CD4-positive, alpha-beta T cell (primary cell): Measurements from ENCODE around the gene TEX19. TPM values are rescaled to one million over a fixed set of nuclear protein-coding genes. Genes with fewer than 3 reads are reported as not detected.

Source experiments
- ATAC-seq: fragments of 200-7000 bp; cut with Tn5 transposase; one replicate; pipeline ENCODE4 v1.10.0; 2022; ENCODE audit warnings: mild to moderate bottlenecking; ENCODE audit not compliant: poor library complexity
- CTCF ChIA-PET: fragments of 350-600 bp; sonication (Branson Sonifier 250); formaldehyde crosslinking; loops from one replicate; lab custom pipeline; 2021; ENCODE audit warnings: antibody characterized with exemption, inconsistent platforms; lab: Charles Lee
- POLR2A ChIA-PET: fragments of 350-600 bp; sonication (Branson Sonifier 250); formaldehyde crosslinking; loops from one replicate; lab custom pipeline; 2021; ENCODE audit warnings: antibody characterized with exemption, inconsistent platforms; lab: Charles Lee
- DNase-seq, 14 experiments: peaks; one replicate each; pipeline ENCODE4 v3.0.0-alpha.2; 2013 to 2020; ENCODE audit warnings: mixed read lengths in 2 of 14
- H3K27ac ChIP-seq, 2 donors: one replicate each; pipeline versions ENCODE4 v1.5.1 to v1.7.0; 2013; ENCODE audit warnings: low read length in 2 of 2, low read depth in 1 of 2, mild to moderate bottlenecking in 1 of 2
- H3K27me3 ChIP-seq, 2 experiments: 1 replicate in 1 of 2; 2 replicates in 1 of 2; pipeline versions ENCODE4 v1.6.1 to v1.7.0; 2013; ENCODE audit warnings: low read length in 2 of 2, control low read depth in 1 of 2, mild to moderate bottlenecking in 1 of 2, moderate library complexity in 1 of 2; ENCODE audit not compliant: insufficient read depth in 2 of 2, control insufficient read depth in 1 of 2
- H3K36me3 ChIP-seq: one replicate; pipeline ENCODE4 v1.6.1; 2013; ENCODE audit warnings: low read length, control low read depth; ENCODE audit not compliant: insufficient read depth
- H3K4me1 ChIP-seq: one replicate; pipeline ENCODE4 v1.6.1; 2013; ENCODE audit warnings: low read length, control low read depth; ENCODE audit not compliant: insufficient read depth
- H3K4me3 ChIP-seq: one replicate; pipeline ENCODE4 v1.5.1; 2013; ENCODE audit warnings: mild to moderate bottlenecking, low read length, moderate library complexity
- H3K9me3 ChIP-seq, 2 experiments: 1 replicate in 1 of 2; 2 replicates in 1 of 2; pipeline versions ENCODE4 v1.6.1 to v1.7.0; 2013; ENCODE audit warnings: low read length in 2 of 2, mild to moderate bottlenecking in 2 of 2, control low read depth in 1 of 2, moderate library complexity in 1 of 2; ENCODE audit not compliant: control insufficient read depth in 1 of 2, insufficient read depth in 1 of 2
- H3K27ac Mint-ChIP-seq: one replicate; pipeline ENCODE4 v1.8.0; 2020; ENCODE audit warnings: mixed read lengths
- H3K27me3 Mint-ChIP-seq: one replicate; pipeline ENCODE4 v1.8.0; 2021; ENCODE audit warnings: mixed read lengths
- H3K36me3 Mint-ChIP-seq: one replicate; pipeline ENCODE4 v1.8.0; 2021; ENCODE audit warnings: low read depth, mixed read lengths
- H3K4me1 Mint-ChIP-seq: one replicate; pipeline ENCODE4 v1.8.0; 2021; ENCODE audit warnings: low read depth, mixed read lengths
- H3K4me3 Mint-ChIP-seq: one replicate; pipeline ENCODE4 v1.8.0; 2020; ENCODE audit warnings: mild to moderate bottlenecking, mixed read lengths
- H3K9me3 Mint-ChIP-seq: one replicate; pipeline ENCODE4 v1.8.0; 2020; ENCODE audit warnings: mixed read lengths
- CTCF ChIP-seq: fragments of 200-600 bp; IDR thresholded peaks from one replicate; pipeline ENCODE4 v1.8.0; 2022; ENCODE audit warnings: antibody characterized with exemption, mild to moderate bottlenecking
- intact Hi-C, 2 experiments: fragments of 100-400 bp; cut with DNase I in 1 of 2; cut with micrococcal nuclease in 1 of 2; formaldehyde crosslinking; loops; one replicate each; pipeline versions ENCODE4 v1.15.1 to v1.9.0; 2023 to 2025; cut with DNase I, micrococcal nuclease
- total RNA-seq, 174 experiments: library from RNA in 2 of 174; stranded (reverse) in 2 of 174; gene quantifications; one replicate each; pipeline ENCODE4 v1.2.3 and lab custom pipeline; 2021 to 2026

The TEX19 gene
- total RNA-seq, 2 experiments from 2014 or later: not detected

DNA sequence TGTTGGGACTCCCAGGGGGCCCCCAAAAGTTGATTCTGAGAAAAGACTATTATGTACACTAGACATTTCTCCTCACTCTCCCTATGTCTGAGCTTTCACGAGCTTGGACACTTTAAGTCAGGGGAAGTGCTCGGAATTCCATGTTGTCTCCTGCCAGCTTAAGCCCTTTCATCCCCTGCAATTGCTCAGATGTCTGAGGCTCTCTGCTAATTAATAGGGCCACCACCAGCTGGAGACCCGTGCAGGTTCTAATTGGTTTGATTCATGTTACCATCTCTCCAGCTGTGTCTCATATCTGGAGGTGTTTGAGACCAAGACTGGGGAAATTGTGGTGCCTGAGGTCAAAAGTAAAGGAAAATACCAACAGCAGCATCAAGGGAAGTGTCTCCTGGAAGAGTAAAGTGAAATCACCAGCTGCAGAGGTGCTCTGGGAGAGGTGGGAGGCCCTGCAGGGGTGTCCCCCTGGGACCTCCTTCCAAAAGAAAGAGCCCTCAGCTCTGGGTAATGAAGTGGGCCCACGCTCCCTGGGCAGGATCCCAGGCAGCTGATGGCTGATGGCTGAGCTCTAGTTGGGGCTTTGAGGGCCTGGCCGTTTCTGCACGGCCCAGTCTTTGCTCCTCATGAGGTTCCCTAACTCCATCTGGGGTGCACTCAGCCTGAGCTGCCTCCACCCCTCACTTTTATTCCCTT is 6.7 kb downstream of the TEX19 start:
- no peaks in the 10 kb centered on the region for H3K36me3 ChIP-seq
- Mint-ChIP-seq H3K27me3 (peaks cover 29% of the 10 kb centered on the region), H3K9me3 (no peaks in the 10 kb centered on the region), H3K4me3 (no peak overlapping the region), H3K36me3 (no peaks in the 10 kb centered on the region), H3K4me1 (peaks cover 6% of the 10 kb centered on the region), H3K27ac (no peak overlapping the region)
- CTCF ChIA-PET: no interaction called here
- H3K9me3 ChIP-seq: peaks cover 0 to 9% of the 10 kb centered on the region in 2 experiments
- DNase-seq (no peak), ATAC-seq (no peak)
- no peak overlapping the region for H3K27ac ChIP-seq
- H3K4me1 ChIP-seq: peaks cover 5% of the 10 kb centered on the region
- peaks cover 6 to 18% of the 10 kb centered on the region in 2 experiments for H3K27me3 ChIP-seq
- no peak for TF ChIP-seq CTCF
- POLR2A ChIA-PET: no interaction called here
- no peak overlapping the region for H3K4me3 ChIP-seq
- intact Hi-C loops: no loop called here

DNA sequence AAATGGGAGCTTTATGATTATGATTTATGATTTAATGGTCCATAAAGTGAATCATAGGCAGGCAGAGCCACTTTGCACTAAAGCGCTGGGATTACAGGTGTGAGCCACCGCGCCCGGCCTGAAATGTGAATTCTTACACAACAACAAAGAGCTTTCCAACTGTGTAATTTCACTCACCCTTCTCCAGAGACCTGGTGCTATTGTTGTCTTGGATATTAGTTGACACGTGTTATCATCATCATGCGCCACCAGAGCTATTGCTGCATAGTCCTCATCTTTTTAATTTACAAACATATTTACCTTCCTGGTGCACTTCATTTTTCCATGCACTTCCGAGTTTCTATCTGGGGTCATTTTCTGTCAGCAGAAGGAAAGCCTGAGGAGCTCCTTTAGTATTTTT is 7.7 kb downstream of the TEX19 start:
- CTCF ChIA-PET: no interaction called here
- H3K4me3 Mint-ChIP-seq: no peak overlapping the region
- no peaks in the 10 kb centered on the region for H3K9me3 Mint-ChIP-seq
- DNase-seq: no peak
- Histone ChIP-seq H3K27me3 (peaks cover 12 to 24% of the 10 kb centered on the region in 2 experiments), H3K27ac (no peak overlapping the region), H3K36me3 (no peaks in the 10 kb centered on the region), H3K4me3 (no peak overlapping the region), H3K4me1 (peaks cover 14% of the 10 kb centered on the region), H3K9me3 (peaks cover 0 to 11% of the 10 kb centered on the region in 2 experiments)
- H3K4me1 Mint-ChIP-seq: peaks cover 10% of the 10 kb centered on the region
- ATAC-seq: no peak
- H3K36me3 Mint-ChIP-seq: no peaks in the 10 kb centered on the region
- POLR2A ChIA-PET: interaction anchor here (0.6 kb wide), 1 partner anchor 114 kb away, joined by 5 read pairs; no protein-coding TSS in a partner anchor
- intact Hi-C loops: no loop called here
- peaks cover 33% of the 10 kb centered on the region for H3K27me3 Mint-ChIP-seq
- no peak for TF ChIP-seq CTCF
- no peak overlapping the region for H3K27ac Mint-ChIP-seq

- Histone ChIP-seq H3K4me1 (peaks cover 22% of the 10 kb centered on the region), H3K9me3 (peaks cover 0 to 21% of the 10 kb centered on the region in 2 experiments), H3K36me3 (no peaks in the 10 kb centered on the region), H3K27me3 (peaks cover 21 to 33% of the 10 kb centered on the region in 2 experiments), H3K27ac (no peak overlapping the region), H3K4me3 (no peak overlapping the region)
- no peak for DNase-seq
- CTCF ChIA-PET: no interaction called here
- POLR2A ChIA-PET: no interaction called here
- no peaks in the 10 kb centered on the region for H3K36me3 Mint-ChIP-seq
- H3K4me1 Mint-ChIP-seq: peaks cover 10% of the 10 kb centered on the region
- H3K4me3 Mint-ChIP-seq: no peak overlapping the region
- intact Hi-C loops: no loop called here
- H3K27me3 Mint-ChIP-seq: peaks cover 36% of the 10 kb centered on the region
- no peaks in the 10 kb centered on the region for H3K9me3 Mint-ChIP-seq
- no peak for TF ChIP-seq CTCF
- no peak overlapping the region for H3K27ac Mint-ChIP-seq
- ATAC-seq: no peak
These were observed 8.9 kb downstream of the TEX19 start for GRCh38 chr17:82367724-82368524.
